HG03439 (cell line): ENCODE results near the gene IARS1.

Experiments
- ATAC-seq: cut with Tn5 transposase; IDR thresholded peaks from one replicate; pipeline ENCODE4 v1.9.1; 2021; ENCODE audit warnings: mild to moderate bottlenecking, moderate library complexity; ENCODE audit not compliant: unreplicated experiment

Gene IARS1

GRCh38 chr9:92293452-92294296, at the start of gene IARS1:
IARS1 (minus strand) TSS chr9:92293697; CDS start chr9:92289419, 4,278 bp downstream.
- ATAC-seq: peak; percentile 94

GRCh38 chr9:92342825-92343488, 49.5 kb upstream of the IARS1 start:
- ATAC-seq: no peak

- no peak for ATAC-seq
Measured at GRCh38 chr9:92341578-92341977, 48.1 kb upstream of the IARS1 start.

GRCh38 chr9:92333282-92333634, 39.8 kb upstream of the IARS1 start:
- no peak for ATAC-seq

GRCh38 chr9:92332577-92333281, 39.2 kb upstream of the IARS1 start:
- no peak for ATAC-seq

GRCh38 chr9:92328225-92328624, 34.7 kb upstream of the IARS1 start:
- ATAC-seq: no peak

GRCh38 chr9:92327283-92327850, 33.9 kb upstream of the IARS1 start:
- ATAC-seq: no peak

GRCh38 chr9:92325991-92326500, 32.5 kb upstream of the IARS1 start:
- no peak for ATAC-seq

GRCh38 chr9:92325269-92325990, 31.9 kb upstream of the IARS1 start, which contains the start of the genes CENPP and NOL8:
CENPP (plus strand) TSS chr9:92325953.
NOL8 (minus strand) TSS chr9:92325350; CDS start chr9:92324161, 1,189 bp downstream.
- peak; percentile 93 for ATAC-seq

GRCh38 chr9:92324889-92325268, 31.4 kb upstream of the IARS1 start:
- peak; percentile 25 for ATAC-seq

GRCh38 chr9:92324431-92324830, 30.9 kb upstream of the IARS1 start:
- no peak for ATAC-seq

GRCh38 chr9:92315456-92315855, 22.0 kb upstream of the IARS1 start:
- no peak for ATAC-seq

GRCh38 chr9:92313624-92314012, 20.1 kb upstream of the IARS1 start:
- no peak for ATAC-seq

GRCh38 chr9:92312887-92313623, 19.6 kb upstream of the IARS1 start:
- ATAC-seq: no peak

GRCh38 chr9:92310562-92310961, 17.1 kb upstream of the IARS1 start:
- ATAC-seq: no peak

GRCh38 chr9:92308893-92309292, 15.4 kb upstream of the IARS1 start:
- no peak for ATAC-seq

- ATAC-seq: no peak
Measured at GRCh38 chr9:92300936-92301335, 7.4 kb upstream of the IARS1 start.

- ATAC-seq: no peak
Measured at GRCh38 chr9:92299116-92299515, 5.6 kb upstream of the IARS1 start.

GRCh38 chr9:92298036-92298435, 4.5 kb upstream of the IARS1 start:
- ATAC-seq: no peak

GRCh38 chr9:92297611-92298010, 4.1 kb upstream of the IARS1 start:
- no peak for ATAC-seq
